ENCODE data around the gene PGBD2. TPM values are rescaled to one million over a fixed set of nuclear protein-coding genes. Genes with fewer than 3 reads are reported as not detected.

PGBD2 gene
- polyA plus RNA-seq, 2 of the 4 experiments (the other 2 are of a cell fraction) = 5.6 to 7.1 TPM

- TF ChIP-seq HDAC2 (IDR thresholded peaks at IDR 0.05) (no peak), FOSB (CRISPR knock-in tag; IDR thresholded peaks at IDR 0.05) (no peak)
Observed at GRCh38 chr1:248892590-248892989, 13.4 kb upstream of the PGBD2 start (continued).

GRCh38 chr1:248894837-248895236 lies 11.2 kb upstream of the PGBD2 start:
- ChIA-PET CTCF (no interaction called here), POLR2A (no interaction called here)
- FAIRE-seq (no peak), ATAC-seq (no peak), DNase-seq (ENCODE audit: low read depth in 1 of 2, low spot score in 1 of 2) (no peak)
- Histone ChIP-seq H3K27ac (no peak overlapping the region), H3K4me3 (no peak overlapping the region), H3K4me1 (no peaks in the 10 kb centered on the region), H3K9me3 (peaks cover 3% of the 10 kb centered on the region; the same call in 1 of the 3 replicates), H3K4me2 (no peak overlapping the region)
- TF ChIP-seq MAZ (IDR thresholded peaks at IDR 0.05; ENCODE audit: borderline replicate concordance, low read depth, low read length) (no peak), HOXA7 (CRISPR knock-in tag; IDR thresholded peaks at IDR 0.05) (no peak)

GRCh38 chr1:248897412-248898337 lies 8.4 kb upstream of the PGBD2 start:
- FAIRE-seq (no peak), ATAC-seq (no peak; a peak in 1 of 6 replicates), DNase-seq (ENCODE audit: low read depth in 1 of 2, low spot score in 1 of 2) (no peak)
- 55% methylated on average over 6 of the region's 9 CpGs for WGBS (ENCODE audit: missing lambda C conversion rate)
- CTCF ChIA-PET = interaction anchor here (1.1 kb wide), 1 partner anchor 13 kb away, joined by 3 read pairs; no protein-coding TSS in a partner anchor
- TF ChIP-seq CHD4 (IDR thresholded peaks at IDR 0.05; ENCODE audit: borderline replicate concordance) (no peak), MAFK (IDR thresholded peaks at IDR 0.05; ENCODE audit: partially characterized antibody) (no peak), RAD21 (conservative IDR thresholded peaks at IDR 0.05 in 1 of 2, IDR thresholded peaks at IDR 0.05 in 1 of 2) (no peak), HMGXB4 (CRISPR knock-in tag; IDR thresholded peaks at IDR 0.05; ENCODE audit: borderline replicate concordance) (no peak), CEBPB (IDR thresholded peaks at IDR 0.05) (no peak), TP53 (CRISPR knock-in tag; IDR thresholded peaks at IDR 0.05) (no peak), HEYL (CRISPR knock-in tag; IDR thresholded peaks at IDR 0.05) (no peak), MYC (IDR thresholded peaks at IDR 0.05; ENCODE audit: borderline replicate concordance, low read length) (no peak), KDM1A (IDR thresholded peaks at IDR 0.05; ENCODE audit: low read depth) (no peak), SMC3 (IDR thresholded peaks at IDR 0.05) (no peak), RNF2 (IDR thresholded peaks at IDR 0.05; ENCODE audit: borderline replicate concordance, low read depth) (no peak), E2F6 (IDR thresholded peaks at IDR 0.05; ENCODE audit: borderline replicate concordance, low read depth) (no peak), ELK1 (IDR thresholded peaks at IDR 0.05; ENCODE audit: low read depth, low read length) (no peak), FOSB (CRISPR knock-in tag; IDR thresholded peaks at IDR 0.05) (no peak), USF2 (IDR thresholded peaks at IDR 0.05) (no peak), ZFP36 (IDR thresholded peaks at IDR 0.05; ENCODE audit: borderline replicate concordance, partially characterized antibody) (no peak), ESRRA (IDR thresholded peaks at IDR 0.05; ENCODE audit: borderline replicate concordance, low read length) (no peak), RARB (CRISPR knock-in tag; IDR thresholded peaks at IDR 0.05) (no peak)
- no peak overlapping the region for H3K27ac ChIP-seq
- no peak overlapping the region for H3K4me2 ChIP-seq
- H3K4me1 ChIP-seq = no peaks in the 10 kb centered on the region
- H3K4me3 ChIP-seq = no peak overlapping the region
- H3K9me3 ChIP-seq = peaks cover 3% of the 10 kb centered on the region; the same call in 1 of the 3 replicates
- POLR2A ChIA-PET = no interaction called here

All from A549 (cell line).